Measurements from ENCODE around the gene ARMC9. TPM values are rescaled to one million over a fixed set of nuclear protein-coding genes. Genes with fewer than 3 reads are reported as not detected.

The ARMC9 gene
- total RNA-seq, 4 donors from 2014 or later, result 11.5 to 59.5 (median 14.4) TPM

DNA sequence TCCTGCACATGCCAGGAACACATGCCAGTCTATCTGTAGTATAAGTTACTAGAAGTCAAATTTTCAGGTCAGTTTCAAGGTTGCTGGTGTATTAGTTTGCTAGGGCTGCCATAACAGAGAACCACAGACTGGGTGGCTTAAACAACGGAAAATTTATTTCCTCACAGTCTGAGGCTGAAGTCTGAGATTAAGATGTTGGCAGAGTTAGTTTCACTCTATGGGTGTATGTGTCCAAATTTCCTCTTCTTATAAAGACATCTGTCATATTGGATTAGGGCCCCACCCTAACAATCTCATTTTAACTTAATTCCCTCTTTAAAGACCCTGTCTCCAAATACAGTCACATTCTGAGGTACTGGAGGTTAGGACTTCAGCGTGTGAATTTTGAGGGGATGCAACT lies 223.6 kb downstream of the ARMC9 start:
- TF ChIP-seq, protein P1, sequence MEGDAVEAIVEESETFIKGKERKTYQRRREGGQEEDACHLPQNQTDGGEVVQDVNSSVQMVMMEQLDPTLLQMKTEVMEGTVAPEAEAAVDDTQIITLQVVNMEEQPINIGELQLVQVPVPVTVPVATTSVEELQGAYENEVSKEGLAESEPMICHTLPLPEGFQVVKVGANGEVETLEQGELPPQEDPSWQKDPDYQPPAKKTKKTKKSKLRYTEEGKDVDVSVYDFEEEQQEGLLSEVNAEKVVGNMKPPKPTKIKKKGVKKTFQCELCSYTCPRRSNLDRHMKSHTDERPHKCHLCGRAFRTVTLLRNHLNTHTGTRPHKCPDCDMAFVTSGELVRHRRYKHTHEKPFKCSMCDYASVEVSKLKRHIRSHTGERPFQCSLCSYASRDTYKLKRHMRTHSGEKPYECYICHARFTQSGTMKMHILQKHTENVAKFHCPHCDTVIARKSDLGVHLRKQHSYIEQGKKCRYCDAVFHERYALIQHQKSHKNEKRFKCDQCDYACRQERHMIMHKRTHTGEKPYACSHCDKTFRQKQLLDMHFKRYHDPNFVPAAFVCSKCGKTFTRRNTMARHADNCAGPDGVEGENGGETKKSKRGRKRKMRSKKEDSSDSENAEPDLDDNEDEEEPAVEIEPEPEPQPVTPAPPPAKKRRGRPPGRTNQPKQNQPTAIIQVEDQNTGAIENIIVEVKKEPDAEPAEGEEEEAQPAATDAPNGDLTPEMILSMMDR (IDR thresholded peaks at IDR 0.05), result no peak
- TF ChIP-seq POLR2AphosphoS5 (IDR thresholded peaks at IDR 0.05) (no peak), POLR2A (IDR thresholded peaks at IDR 0.05) (no peak), EP300 (IDR thresholded peaks at IDR 0.05; ENCODE audit: low read depth) (no peak)
- H3K27me3 ChIP-seq, result no peaks in the 10 kb centered on the region
- in situ Hi-C loops (cut with MboI; ENCODE audit: low pct_ligation_motif_present in 1 of 4, low pct_unique_long_range_greater_than_20kb in 1 of 4, low sequenced_read_pairs in 3 of 4) (loop anchor here in 2 of 4 donors (25.0 kb wide), 2 partner anchors 185 to 310 kb away; no protein-coding TSS in a partner anchor), intact Hi-C loops (cut with DNase I; ENCODE audit: low total_unique reads) (no loop called here)
- 75 to 79% methylated on average over 2 of the region's 2 CpGs for WGBS, 2 donors (ENCODE audit: low coverage in 1 of 2)
- H3K36me3 ChIP-seq, result no peaks in the 10 kb centered on the region
- H3K9me3 ChIP-seq, result no peaks in the 10 kb centered on the region
- H3K27ac ChIP-seq, result no peak overlapping the region
- no peaks in the 10 kb centered on the region for H3K4me1 ChIP-seq
- DNase-seq, result no peak
- H3K4me3 ChIP-seq, result no peak overlapping the region

DNA sequence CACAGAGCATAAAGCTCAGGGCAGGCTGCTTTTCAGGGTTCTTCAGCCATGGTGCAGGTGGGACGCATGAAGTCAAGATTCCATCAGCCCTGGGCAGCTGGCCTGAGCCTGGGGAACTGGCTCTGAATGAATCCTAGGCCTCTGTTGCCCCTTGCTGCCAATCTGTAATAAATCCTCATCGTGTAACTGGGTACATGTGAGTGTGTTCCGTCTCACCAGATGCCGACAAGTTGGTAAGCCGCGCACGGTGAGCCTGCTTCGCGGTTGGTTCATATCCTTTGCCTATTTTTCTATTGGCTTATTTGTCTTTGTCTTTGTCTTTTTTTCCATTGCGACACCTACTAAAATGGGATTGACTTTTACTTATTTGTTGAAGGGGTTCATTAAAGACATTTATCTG lies 224.7 kb downstream of the ARMC9 start:
- Histone ChIP-seq H3K27ac (no peak overlapping the region), H3K27me3 (no peaks in the 10 kb centered on the region), H3K36me3 (no peaks in the 10 kb centered on the region), H3K4me1 (no peaks in the 10 kb centered on the region), H3K9me3 (no peaks in the 10 kb centered on the region), H3K4me3 (no peak overlapping the region)
- intact Hi-C loops (cut with DNase I; ENCODE audit: low total_unique reads), result no loop called here
- no peak for TF ChIP-seq POLR2A (IDR thresholded peaks at IDR 0.05)
- no peak for TF ChIP-seq EP300 (IDR thresholded peaks at IDR 0.05; ENCODE audit: low read depth)
- TF ChIP-seq, protein P1 (IDR thresholded peaks at IDR 0.05), result no peak
- TF ChIP-seq POLR2AphosphoS5 (IDR thresholded peaks at IDR 0.05), result no peak
- no peak for DNase-seq
- in situ Hi-C loops (cut with MboI; ENCODE audit: low pct_ligation_motif_present in 1 of 4, low pct_unique_long_range_greater_than_20kb in 1 of 4, low sequenced_read_pairs in 3 of 4), result loop anchor here in 2 of 4 donors (25.0 kb wide), 2 partner anchors 186 to 311 kb away; no protein-coding TSS in a partner anchor
- 89 to 96% methylated on average over 10 of the region's 10 CpGs for WGBS, 2 donors (ENCODE audit: low coverage in 1 of 2)

Small RNAs within 50 kb of the gene (small RNA-seq; reads per million reads assigned to genes)
- gene AC018738.1, result 0 reads per million in 4 donors
- gene MIR4777, result 0 reads per million in 4 donors

Other genes starting within 250 kb of the ARMC9 start
- gene SPATA3, start 202.5 kb upstream of the ARMC9 start, total RNA-seq, result not detected
- 10 to 100 TPM; 15.9 to 52.7 (median 23.6) TPM for gene C2orf72, start 161.1 kb upstream of the ARMC9 start, total RNA-seq
- 10 to 100 TPM; 24.3 to 85.3 (median 74.7) TPM for gene PSMD1, start 141.8 kb upstream of the ARMC9 start, total RNA-seq
- gene HTR2B, start 73.6 kb upstream of the ARMC9 start, total RNA-seq, result 1 to 10 TPM in 1 of 4 donors, under 1 TPM in 2, not detected in 1; 0.40 to 6.2 (median 0.82) TPM
- 100 to 1,000 TPM in 1 of 4 donors, 10 to 100 TPM in 3; 41.8 to 113 (median 55.2) TPM for gene B3GNT7, start 197.1 kb downstream of the ARMC9 start, total RNA-seq